Endothelial cell of hepatic sinusoid (primary cell): ENCODE results near the gene CD320.

ENCODE experiments used
- in situ Hi-C: cut with HindIII; loops from 2 replicates; pipeline ENCODE4 v1.10.0; 2017; ENCODE audit warnings: low sequenced_read_pairs

CD320 gene

GRCh38 chr19:8255426-8256125 is 52.6 kb downstream of the CD320 start:
- in situ Hi-C loops: no loop called here

- in situ Hi-C loops: no loop called here
Measured at GRCh38 chr19:8254286-8255001, 53.7 kb downstream of the CD320 start.

- in situ Hi-C loops: no loop called here
Measured at GRCh38 chr19:8253678-8254077, 54.5 kb downstream of the CD320 start.

GRCh38 chr19:8252922-8253589 is 55.1 kb downstream of the CD320 start:
- in situ Hi-C loops: no loop called here
